Glutamatergic neuron (in vitro differentiated cells): ENCODE results near the gene C9orf153. TPM values are rescaled to one million over a fixed set of nuclear protein-coding genes. Genes with fewer than 3 reads are reported as not detected.
A peak's percentile ranks its signal among the peaks of the same experiment; 100 is the strongest.

Experiments
- DNase-seq: peaks from one replicate; pipeline ENCODE4 v3.0.0; 2022
- H3K27ac Mint-ChIP-seq: one replicate; pipeline ENCODE4 v1.8.0; 2020; ENCODE audit warnings: mild to moderate bottlenecking, mixed read lengths, inconsistent platforms; ENCODE audit not compliant: unreplicated experiment
- H3K27me3 Mint-ChIP-seq: one replicate; pipeline ENCODE4 v1.8.0; 2020; ENCODE audit warnings: mild to moderate bottlenecking, moderate library complexity, mixed read lengths, inconsistent platforms; ENCODE audit not compliant: unreplicated experiment
- H3K36me3 Mint-ChIP-seq: one replicate; pipeline ENCODE4 v1.8.0; 2020; ENCODE audit warnings: mild to moderate bottlenecking, mixed read lengths, inconsistent platforms; ENCODE audit not compliant: unreplicated experiment
- H3K4me1 Mint-ChIP-seq: one replicate; pipeline ENCODE4 v1.8.0; 2020; ENCODE audit warnings: mild to moderate bottlenecking, low read depth, mixed read lengths, inconsistent platforms; ENCODE audit not compliant: unreplicated experiment
- H3K4me3 Mint-ChIP-seq: one replicate; pipeline ENCODE4 v1.8.0; 2020; ENCODE audit warnings: mild to moderate bottlenecking, mixed read lengths, inconsistent platforms; ENCODE audit not compliant: unreplicated experiment
- H3K9me3 Mint-ChIP-seq: one replicate; pipeline ENCODE4 v1.8.0; 2020; ENCODE audit warnings: mild to moderate bottlenecking, moderate library complexity, mixed read lengths, inconsistent platforms; ENCODE audit not compliant: unreplicated experiment
- CTCF ChIP-seq: fragments of 200-600 bp; sonication (generic); IDR thresholded peaks from one replicate; pipeline ENCODE4 v1.5.0; 2021; ENCODE audit not compliant: partially characterized antibody, unreplicated experiment
- long read RNA-seq: library from polyadenylated mRNA; unstranded; transcript quantifications from one replicate; pipeline ENCODE4 v2.0.0, GENCODE V29; 2020; ENCODE audit not compliant: unreplicated experiment
- total RNA-seq: library from RNA; stranded (reverse); fragmentation: NEBNext Ultra II Directional; extraction: Animal tissue kit (Norgen Biotek cat#: 25700); gene quantifications from one replicate; pipeline ENCODE4 v1.2.1, GENCODE V29; 2021; ENCODE audit not compliant: unreplicated experiment

Gene C9orf153
- total RNA-seq: 0.27 TPM
- long read RNA-seq: 0 reads

GRCh38 chr9:86259557-86259956, at the start of gene C9orf153:
Gene C9orf153, minus strand, starts transcription at chr9:86259657. Its CDS starts 30,054 bp downstream, at chr9:86229603.
- H3K36me3 Mint-ChIP-seq: peaks cover 14% of the 10 kb centered on the region
- H3K4me1 Mint-ChIP-seq: peaks cover 22% of the 10 kb centered on the region
- peaks cover 12% of the 10 kb centered on the region for H3K27me3 Mint-ChIP-seq
- DNase-seq: no peak
- H3K9me3 Mint-ChIP-seq: peaks cover 12% of the 10 kb centered on the region
- TF ChIP-seq CTCF: no peak
- peak within 1 kb of the TSS; percentile 23 for H3K4me3 Mint-ChIP-seq
- H3K27ac Mint-ChIP-seq: peak within 1 kb of the TSS; percentile 72

- Mint-ChIP-seq H3K27ac (no peak overlapping the region), H3K36me3 (peaks cover 27% of the 10 kb centered on the region), H3K9me3 (peaks cover 4% of the 10 kb centered on the region), H3K4me3 (no peak overlapping the region), H3K4me1 (peaks cover 2% of the 10 kb centered on the region), H3K27me3 (peaks cover 2% of the 10 kb centered on the region)
- no peak for TF ChIP-seq CTCF
- DNase-seq: no peak
Observed at GRCh38 chr9:86308687-86309086, 49.2 kb upstream of the C9orf153 start.

DNA sequence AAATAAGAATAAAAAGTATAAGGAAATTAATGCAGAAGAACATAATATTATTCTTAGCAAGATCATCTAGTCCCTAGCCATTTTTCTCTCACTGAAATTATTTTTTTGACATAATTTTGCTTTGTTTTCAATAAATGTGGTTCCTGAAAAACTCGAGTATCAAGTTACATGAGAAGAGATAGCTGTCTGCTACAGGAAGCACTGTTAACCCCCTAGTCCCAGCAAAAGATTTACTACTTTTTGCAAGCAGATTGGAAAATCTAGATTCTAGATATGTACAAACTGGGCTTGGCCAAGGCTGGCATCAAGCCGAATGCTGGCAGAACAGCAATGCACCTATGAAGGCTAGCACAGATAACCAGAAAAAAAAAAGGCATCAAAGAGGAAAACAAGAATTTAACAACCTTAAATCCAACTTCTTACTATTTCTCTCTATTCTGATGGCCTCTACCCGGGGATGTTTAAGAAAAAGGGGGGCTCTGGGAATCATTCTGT, 44.8 kb upstream of the C9orf153 start:
- Mint-ChIP-seq H3K27ac (no peak overlapping the region), H3K9me3 (no peaks in the 10 kb centered on the region), H3K27me3 (no peaks in the 10 kb centered on the region), H3K4me1 (peaks cover 6% of the 10 kb centered on the region), H3K4me3 (no peak overlapping the region), H3K36me3 (peaks cover under 1% of the 10 kb centered on the region)
- no peak for DNase-seq
- TF ChIP-seq CTCF: no peak

- Mint-ChIP-seq H3K27me3 (no peaks in the 10 kb centered on the region), H3K27ac (peak overlapping the region; percentile 17), H3K36me3 (no peaks in the 10 kb centered on the region), H3K4me3 (no peak overlapping the region), H3K9me3 (no peaks in the 10 kb centered on the region), H3K4me1 (peaks cover 6% of the 10 kb centered on the region)
- TF ChIP-seq CTCF: no peak
- DNase-seq: no peak
Observed at GRCh38 chr9:86303316-86303975, 44.0 kb upstream of the C9orf153 start.

DNA sequence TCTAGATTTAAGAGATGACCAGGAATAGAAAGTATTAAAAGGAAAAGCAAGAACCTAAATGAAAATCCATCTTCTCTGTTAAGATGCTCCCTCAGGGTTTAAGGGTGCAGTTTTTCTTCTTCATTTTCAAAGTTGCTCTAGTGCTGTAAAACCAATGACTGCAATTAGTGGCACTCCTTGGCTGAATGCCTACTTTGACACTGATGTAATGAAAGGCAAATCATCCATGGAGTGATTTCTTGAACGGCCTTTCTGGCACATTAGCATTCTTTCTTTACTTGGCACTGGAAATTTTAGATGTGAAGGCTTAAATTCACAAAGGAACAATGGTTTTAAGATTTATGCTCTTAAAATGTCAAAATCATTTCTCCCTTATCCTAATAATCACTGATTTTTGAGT, 42.2 kb upstream of the C9orf153 start:
- no peak for DNase-seq
- no peak for TF ChIP-seq CTCF
- H3K27ac Mint-ChIP-seq: no peak overlapping the region
- no peaks in the 10 kb centered on the region for H3K9me3 Mint-ChIP-seq
- peaks cover 6% of the 10 kb centered on the region for H3K4me1 Mint-ChIP-seq
- no peak overlapping the region for H3K4me3 Mint-ChIP-seq
- no peaks in the 10 kb centered on the region for H3K36me3 Mint-ChIP-seq
- H3K27me3 Mint-ChIP-seq: no peaks in the 10 kb centered on the region
